SU-DHL-6 (cell line): ENCODE data around the gene TMX3.

Experiments
- H2AFZ ChIP-seq: fragments of 200-600 bp; sonication (generic); 2 replicates; pipeline ENCODE4 v1.6.1; 2014; ENCODE audit warnings: low read depth, mild to moderate bottlenecking, moderate library complexity, mixed read lengths, antibody characterized with exemption, low read length; ENCODE audit not compliant: severe bottlenecking
- H3F3A ChIP-seq: fragments of 200-600 bp; shearing (Covaris generic); 2 replicates; pipeline ENCODE4 v1.6.0; 2016; ENCODE audit warnings: antibody characterized with exemption, mild to moderate bottlenecking; ENCODE audit not compliant: insufficient read depth
- H3K27ac ChIP-seq: fragments of 200-600 bp; sonication (generic); 2 replicates; pipeline ENCODE4 v1.5.1; 2016; ENCODE audit warnings: low read depth, mild to moderate bottlenecking, low read length, moderate library complexity, mixed read lengths
- H3K27me3 ChIP-seq: fragments of 200-600 bp; sonication (generic), shearing (Covaris generic); 2 replicates; pipeline ENCODE4 v1.6.0; 2014; ENCODE audit warnings: mild to moderate bottlenecking, low read length
- H3K36me3 ChIP-seq: fragments of 200-600 bp; sonication (generic); 2 replicates; pipeline ENCODE4 v1.6.1; 2014; ENCODE audit warnings: mild to moderate bottlenecking, low read length, mixed read lengths
- H3K4me2 ChIP-seq: fragments of 300-600, 200-600 bp; shearing (Covaris generic), sonication (generic); 2 replicates; pipeline ENCODE4 v1.6.0; 2014; ENCODE audit warnings: low read length, low read depth, mild to moderate bottlenecking; ENCODE audit not compliant: poor library complexity, severe bottlenecking
- H3K4me3 ChIP-seq: fragments of 200-600 bp; sonication (generic); 2 replicates; pipeline ENCODE4 v1.5.1; 2014; ENCODE audit warnings: antibody characterized with exemption, low read length, mild to moderate bottlenecking, mixed read lengths; ENCODE audit not compliant: insufficient read depth, poor library complexity, severe bottlenecking
- H3K79me2 ChIP-seq: fragments of 200-600 bp; sonication (generic); 2 replicates; pipeline ENCODE4 v1.6.1; 2014; ENCODE audit warnings: mild to moderate bottlenecking, low read length, moderate library complexity; ENCODE audit not compliant: insufficient read depth
- H3K9ac ChIP-seq: fragments of 200-600 bp; sonication (generic); 2 replicates; pipeline ENCODE4 v1.7.0; 2014; ENCODE audit warnings: mild to moderate bottlenecking, low read length
- H3K9me2 ChIP-seq: fragments of 200-600 bp; sonication (generic); replicated peaks from 2 replicates; pipeline ENCODE4 v1.6.1; 2014; ENCODE audit warnings: low read length; ENCODE audit not compliant: insufficient read depth
- H3K9me3 ChIP-seq: fragments of 200-600 bp; sonication (generic); 2 replicates; pipeline ENCODE4 v1.6.1; 2014; ENCODE audit warnings: low read length, mixed read lengths; ENCODE audit not compliant: insufficient read depth
- H4K20me1 ChIP-seq: fragments of 200-600 bp; sonication (generic); 2 replicates; pipeline ENCODE4 v1.6.1; 2014; ENCODE audit warnings: low read depth, mild to moderate bottlenecking, antibody characterized with exemption, low read length, moderate library complexity, mixed read lengths
- CTCF ChIP-seq: fragments of 200-600 bp; sonication (generic); IDR thresholded peaks from one replicate; pipeline ENCODE4 v1.5.1; 2017; ENCODE audit warnings: antibody characterized with exemption, mild to moderate bottlenecking, low read length, moderate library complexity; ENCODE audit not compliant: insufficient read depth, poor library complexity, severe bottlenecking
- EZH2phosphoT487 ChIP-seq: fragments of 200-600 bp; sonication (generic), shearing (Covaris generic); conservative IDR thresholded peaks from 2 replicates; pipeline ENCODE4 v1.6.1; 2018; ENCODE audit warnings: mild to moderate bottlenecking, antibody characterized with exemption, low read length, moderate library complexity, mixed read lengths

TMX3 gene

GRCh38 chr18:68739462-68739861, 24.6 kb upstream of the TMX3 start:
- TF ChIP-seq EZH2phosphoT487 = no peak
- Histone ChIP-seq H4K20me1 (no peaks in the 10 kb centered on the region), H3F3A (no peaks in the 10 kb centered on the region), H3K79me2 (no peaks in the 10 kb centered on the region), H3K4me2 (no peak overlapping the region), H3K27ac (no peak overlapping the region), H3K9me3 (no peaks in the 10 kb centered on the region), H3K27me3 (no peaks in the 10 kb centered on the region), H3K4me3 (no peak overlapping the region), H2AFZ (no peak overlapping the region), H3K36me3 (no peaks in the 10 kb centered on the region), H3K9ac (no peak overlapping the region), H3K9me2 (no peaks in the 10 kb centered on the region)

GRCh38 chr18:68738564-68738963, 23.7 kb upstream of the TMX3 start:
- Histone ChIP-seq H3K4me3 (no peak overlapping the region), H3K4me2 (no peak overlapping the region), H2AFZ (no peak overlapping the region), H4K20me1 (no peaks in the 10 kb centered on the region), H3K9ac (no peak overlapping the region), H3K36me3 (no peaks in the 10 kb centered on the region), H3K27me3 (no peaks in the 10 kb centered on the region), H3F3A (no peaks in the 10 kb centered on the region), H3K27ac (no peak overlapping the region), H3K9me3 (no peaks in the 10 kb centered on the region), H3K79me2 (no peaks in the 10 kb centered on the region), H3K9me2 (no peaks in the 10 kb centered on the region)
- TF ChIP-seq EZH2phosphoT487 (no peak), CTCF (no peak)

- Histone ChIP-seq H3K9me3 (no peaks in the 10 kb centered on the region), H3K27me3 (no peaks in the 10 kb centered on the region), H3K9ac (no peak overlapping the region), H3K27ac (no peak overlapping the region), H3F3A (no peaks in the 10 kb centered on the region), H4K20me1 (no peaks in the 10 kb centered on the region), H3K4me2 (no peak overlapping the region), H3K4me3 (no peak overlapping the region), H3K36me3 (no peaks in the 10 kb centered on the region), H3K79me2 (no peaks in the 10 kb centered on the region), H2AFZ (no peak overlapping the region), H3K9me2 (no peaks in the 10 kb centered on the region)
- TF ChIP-seq EZH2phosphoT487 (no peak), CTCF (peak; percentile 33)
Observed at GRCh38 chr18:68735483-68736343, 20.8 kb upstream of the TMX3 start.

- no peak overlapping the region for H2AFZ ChIP-seq
- no peak overlapping the region for H3K4me2 ChIP-seq
Observed at GRCh38 chr18:68734308-68734707, 19.4 kb upstream of the TMX3 start.

More at GRCh38 chr18:68734308-68734707, 19.4 kb upstream of the TMX3 start:
- no peaks in the 10 kb centered on the region for H3K79me2 ChIP-seq
- no peaks in the 10 kb centered on the region for H4K20me1 ChIP-seq
- no peaks in the 10 kb centered on the region for H3K27me3 ChIP-seq
- H3K9ac ChIP-seq = no peak overlapping the region
- no peak overlapping the region for H3K4me3 ChIP-seq
- H3F3A ChIP-seq = no peaks in the 10 kb centered on the region
- H3K9me3 ChIP-seq = no peaks in the 10 kb centered on the region
- TF ChIP-seq CTCF = no peak
- no peak for TF ChIP-seq EZH2phosphoT487
- no peak overlapping the region for H3K27ac ChIP-seq
- H3K9me2 ChIP-seq = no peaks in the 10 kb centered on the region
- no peaks in the 10 kb centered on the region for H3K36me3 ChIP-seq
